Neural progenitor cell (in vitro differentiated cells): ENCODE data around the gene BMPR1A. TPM values are rescaled to one million over a fixed set of nuclear protein-coding genes. Genes with fewer than 3 reads are reported as not detected.
A peak's percentile ranks its signal among the peaks of the same experiment; 100 is the strongest.
"Not testable (repeated sequence)": the region's sequence is repeated elsewhere in the genome, so short reads cannot be mapped to it uniquely, and the experiment has no call there.

Source experiments
- DNase-seq: peaks from one replicate; pipeline ENCODE4 v3.0.0-alpha.2; 2016; ENCODE audit warnings: low spot score
- H2AFZ ChIP-seq: fragments of 200-600 bp; sonication (generic); replicated peaks from 2 replicates; pipeline ENCODE4 v1.6.1; 2016; ENCODE audit warnings: antibody characterized with exemption
- H3F3A ChIP-seq: fragments of 200-600 bp; sonication (generic); 2 replicates; pipeline ENCODE4 v1.6.1; 2016; ENCODE audit warnings: antibody characterized with exemption, low read depth
- H3K27ac ChIP-seq: fragments of 200-600 bp; sonication (generic); 2 replicates; pipeline ENCODE4 v1.5.1; 2016; ENCODE audit warnings: mild to moderate bottlenecking
- H3K27me3 ChIP-seq: fragments of 200-600 bp; sonication (generic); 2 replicates; pipeline ENCODE4 v1.6.1; 2016; ENCODE audit warnings: mild to moderate bottlenecking, moderate library complexity
- H3K36me3 ChIP-seq: fragments of 200-600 bp; sonication (generic); 2 replicates; pipeline ENCODE4 v1.5.1; 2016
- H3K4me1 ChIP-seq: fragments of 200-600 bp; sonication (generic); 2 replicates; pipeline ENCODE4 v1.6.1; 2016; ENCODE audit warnings: mixed run types
- H3K4me2 ChIP-seq: fragments of 200-600 bp; sonication (generic); 2 replicates; pipeline ENCODE4 v1.6.1; 2016
- H3K4me3 ChIP-seq: fragments of 200-600 bp; sonication (generic); 2 replicates; pipeline ENCODE4 v1.5.1; 2016
- H3K79me2 ChIP-seq: fragments of 200-600 bp; sonication (generic); 2 replicates; pipeline ENCODE4 v1.6.1; 2016; ENCODE audit warnings: low read depth
- H3K9ac ChIP-seq: fragments of 200-600 bp; sonication (generic); 2 replicates; pipeline ENCODE4 v1.6.1; 2016
- H3K9me3 ChIP-seq: fragments of 200-600 bp; sonication (generic); 2 replicates; pipeline ENCODE4 v1.5.1; 2016; ENCODE audit warnings: low read depth
- H4K20me1 ChIP-seq: fragments of 200-600 bp; sonication (generic); 2 replicates; pipeline ENCODE4 v1.6.1; 2016; ENCODE audit warnings: low read depth
- H3K27ac Mint-ChIP-seq: 3 replicates; pipeline ENCODE4 v1.8.0; 2021; ENCODE audit warnings: mixed read lengths
- H3K27me3 Mint-ChIP-seq: 2 replicates; pipeline ENCODE4 v1.8.0; 2022; ENCODE audit warnings: low read depth, mild to moderate bottlenecking, inconsistent platforms, moderate library complexity, mixed read lengths; ENCODE audit not compliant: insufficient read depth
- H3K36me3 Mint-ChIP-seq: 3 replicates; pipeline ENCODE4 v1.8.0; 2021; ENCODE audit warnings: mixed read lengths
- H3K4me1 Mint-ChIP-seq: 3 replicates; pipeline ENCODE4 v1.8.0; 2021; ENCODE audit warnings: mixed read lengths
- H3K4me3 Mint-ChIP-seq: 3 replicates; pipeline ENCODE4 v1.8.0; 2021; ENCODE audit warnings: mild to moderate bottlenecking, moderate library complexity, mixed read lengths
- H3K9me3 Mint-ChIP-seq: 3 replicates; pipeline ENCODE4 v1.8.0; 2020; ENCODE audit warnings: mixed read lengths
- CTCF ChIP-seq: fragments of 200-600 bp; sonication (generic); IDR thresholded peaks from 2 replicates; pipeline ENCODE4 v1.5.1; 2017; ENCODE audit warnings: antibody characterized with exemption, mild to moderate bottlenecking
- EZH2 ChIP-seq: fragments of 200-600 bp; sonication (generic); IDR thresholded peaks from 2 replicates; pipeline ENCODE4 v1.6.1; 2017; ENCODE audit warnings: antibody characterized with exemption, mild to moderate bottlenecking, moderate library complexity
- EZH2phosphoT487 ChIP-seq: fragments of 200-600 bp; sonication (generic); IDR thresholded peaks from 2 replicates; pipeline ENCODE4 v1.6.1; 2017; ENCODE audit warnings: antibody characterized with exemption
- total RNA-seq: library from RNA; depleted of rRNA; stranded (reverse); fragments of >200 nt; gene quantifications from 2 replicates; pipeline ENCODE4 v1.2.3, GENCODE V29; 2015; ENCODE audit warnings: low replicate concordance

The BMPR1A gene
- total RNA-seq, 1 donor from 2014 or later: 76.2 TPM

- Histone ChIP-seq H3K4me1 (peaks cover 8% of the 10 kb centered on the region), H3F3A (peaks cover 5% of the 10 kb centered on the region), H4K20me1 (no peaks in the 10 kb centered on the region), H2AFZ (peak overlapping the region; percentile 33), H3K27me3 (no peaks in the 10 kb centered on the region), H3K79me2 (no peaks in the 10 kb centered on the region), H3K9ac (no peak overlapping the region), H3K4me3 (no peak overlapping the region), H3K9me3 (no peaks in the 10 kb centered on the region), H3K27ac (no peak overlapping the region), H3K4me2 (peak overlapping the region; percentile 10), H3K36me3 (no peaks in the 10 kb centered on the region)
- Mint-ChIP-seq H3K27ac (peak overlapping the region; percentile 59), H3K4me1 (peaks cover 10% of the 10 kb centered on the region), H3K4me3 (no peak overlapping the region), H3K9me3 (no peaks in the 10 kb centered on the region), H3K27me3 (peaks cover 7% of the 10 kb centered on the region), H3K36me3 (no peaks in the 10 kb centered on the region)
- DNase-seq: no peak
- TF ChIP-seq EZH2 (no peak), CTCF (no peak), EZH2phosphoT487 (no peak)
Observed at GRCh38 chr10:86732771-86733170, 23.6 kb upstream of the BMPR1A start.

GRCh38 chr10:86733260-86733671, 23.2 kb upstream of the BMPR1A start:
- DNase-seq: no peak
- Mint-ChIP-seq H3K4me3 (no peak overlapping the region), H3K36me3 (no peaks in the 10 kb centered on the region), H3K27me3 (peaks cover 7% of the 10 kb centered on the region), H3K9me3 (no peaks in the 10 kb centered on the region), H3K27ac (peak overlapping the region; percentile 70), H3K4me1 (peaks cover 10% of the 10 kb centered on the region)
- Histone ChIP-seq H3F3A (peaks cover 5% of the 10 kb centered on the region), H3K4me1 (peaks cover 8% of the 10 kb centered on the region), H3K9me3 (no peaks in the 10 kb centered on the region), H4K20me1 (no peaks in the 10 kb centered on the region), H3K27me3 (no peaks in the 10 kb centered on the region), H3K9ac (no peak overlapping the region), H2AFZ (peak overlapping the region; percentile 33), H3K27ac (no peak overlapping the region), H3K79me2 (no peaks in the 10 kb centered on the region), H3K4me3 (no peak overlapping the region), H3K4me2 (peak overlapping the region; percentile 10), H3K36me3 (no peaks in the 10 kb centered on the region)
- TF ChIP-seq EZH2phosphoT487 (no peak), CTCF (no peak), EZH2 (no peak)

GRCh38 chr10:86734207-86734988, 22.0 kb upstream of the BMPR1A start:
- no peaks in the 10 kb centered on the region for H3K79me2 ChIP-seq
- TF ChIP-seq CTCF (no peak), EZH2 (no peak), EZH2phosphoT487 (no peak)
- H3K9me3 Mint-ChIP-seq: no peaks in the 10 kb centered on the region
- no peak overlapping the region for H3K4me3 Mint-ChIP-seq
- no peak for DNase-seq
- H2AFZ ChIP-seq: no peak overlapping the region
- no peaks in the 10 kb centered on the region for H4K20me1 ChIP-seq
- H3K27ac Mint-ChIP-seq: no peak overlapping the region
- no peak overlapping the region for H3K27ac ChIP-seq
- H3K36me3 ChIP-seq: no peaks in the 10 kb centered on the region
- no peaks in the 10 kb centered on the region for H3K9me3 ChIP-seq
- peaks cover 5% of the 10 kb centered on the region for H3F3A ChIP-seq
- H3K36me3 Mint-ChIP-seq: no peaks in the 10 kb centered on the region
- H3K9ac ChIP-seq: no peak overlapping the region
- H3K27me3 ChIP-seq: no peaks in the 10 kb centered on the region
- peaks cover 7% of the 10 kb centered on the region for H3K27me3 Mint-ChIP-seq
- peaks cover 8% of the 10 kb centered on the region for H3K4me1 ChIP-seq
- peaks cover 10% of the 10 kb centered on the region for H3K4me1 Mint-ChIP-seq
- no peak overlapping the region for H3K4me3 ChIP-seq
- no peak overlapping the region for H3K4me2 ChIP-seq

- H3K79me2 ChIP-seq, H3K4me3 Mint-ChIP-seq, H3K36me3 Mint-ChIP-seq, H3K27me3 Mint-ChIP-seq, H3K4me2 ChIP-seq, H3K36me3 ChIP-seq, H3K27ac Mint-ChIP-seq, H3K9me3 Mint-ChIP-seq, H3K9me3 ChIP-seq, H3K4me1 Mint-ChIP-seq, H3K27ac ChIP-seq, H3K9ac ChIP-seq, H3K4me1 ChIP-seq, H3F3A ChIP-seq, DNase-seq, H3K27me3 ChIP-seq, H4K20me1 ChIP-seq, H3K4me3 ChIP-seq, H2AFZ ChIP-seq: not testable (repeated sequence)
Observed at GRCh38 chr10:86735278-86735677, 21.1 kb upstream of the BMPR1A start.
